T-helper 22 cell (primary cell): Measurements from ENCODE around the gene OR10H5.
"Not testable (repeated sequence)": the region's sequence is repeated elsewhere in the genome, so short reads cannot be mapped to it uniquely, and the experiment has no call there.

ENCODE experiments used
- DNase-seq: peaks from one replicate; pipeline ENCODE4 v3.0.0-alpha.2; 2020; ENCODE audit warnings: low read depth

Gene OR10H5, protein sequence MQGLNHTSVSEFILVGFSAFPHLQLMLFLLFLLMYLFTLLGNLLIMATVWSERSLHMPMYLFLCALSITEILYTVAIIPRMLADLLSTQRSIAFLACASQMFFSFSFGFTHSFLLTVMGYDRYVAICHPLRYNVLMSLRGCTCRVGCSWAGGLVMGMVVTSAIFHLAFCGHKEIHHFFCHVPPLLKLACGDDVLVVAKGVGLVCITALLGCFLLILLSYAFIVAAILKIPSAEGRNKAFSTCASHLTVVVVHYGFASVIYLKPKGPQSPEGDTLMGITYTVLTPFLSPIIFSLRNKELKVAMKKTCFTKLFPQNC

DNA sequence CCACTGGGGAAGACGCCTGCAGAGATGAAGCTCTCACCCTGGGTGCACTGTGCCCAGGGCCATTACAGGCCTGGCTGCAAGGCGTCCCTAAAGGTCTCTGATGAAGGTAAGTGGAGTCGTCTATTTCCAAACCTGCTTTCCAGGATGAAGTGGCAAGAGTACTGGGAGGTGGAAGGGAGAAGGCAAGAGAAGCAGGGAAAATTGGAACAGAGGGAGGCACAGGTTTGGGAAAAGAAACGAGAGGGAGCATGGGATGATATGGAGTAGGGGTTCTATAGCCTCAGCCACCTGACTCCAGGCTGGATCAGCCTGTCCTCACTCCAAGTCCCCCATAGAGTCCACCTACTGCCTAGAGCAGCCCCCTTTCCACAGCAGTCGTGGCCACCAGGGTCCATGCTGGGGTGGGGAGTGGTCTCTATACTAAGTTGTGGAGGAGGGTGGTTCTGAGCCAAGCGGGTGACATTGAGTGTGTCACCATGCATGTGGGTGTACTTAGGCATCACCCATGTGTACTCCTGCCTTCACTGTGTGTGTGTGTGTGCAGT lies at the start of gene OR10H5:
OR10H5 (plus strand) TSS at position 51 of the 545 bp plus-strand sequence. CDS start 6,388 bp downstream, outside the sequence.
- DNase-seq: no peak

DNA sequence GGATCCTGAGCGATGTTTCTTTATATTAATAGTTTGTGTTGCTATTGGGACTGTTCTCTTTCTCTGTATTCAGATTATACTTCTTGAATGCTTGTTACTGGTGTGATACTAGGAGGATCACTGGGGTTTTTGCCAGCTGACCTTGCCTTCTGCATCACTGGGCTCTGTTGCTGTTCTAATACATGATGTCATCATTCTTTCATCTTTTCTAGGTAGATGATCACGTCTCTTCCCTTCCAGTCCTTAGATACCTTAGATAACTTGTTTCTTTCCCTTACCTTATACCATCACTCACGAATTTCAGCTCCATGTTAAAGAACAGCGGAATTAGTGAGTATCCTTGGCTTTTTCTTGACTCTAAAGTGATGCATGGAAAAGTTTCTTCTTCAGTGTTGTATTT lies 49.7 kb upstream of the OR10H5 start, which contains the start of gene OR10H3:
OR10H3 (plus strand) TSS at position 264 of the 400 bp plus-strand sequence. CDS start 3,408 bp downstream, outside the sequence.
- no peak for DNase-seq

GRCh38 chr19:15740785-15741184 lies 46.7 kb upstream of the OR10H5 start:
- no peak for DNase-seq

DNA sequence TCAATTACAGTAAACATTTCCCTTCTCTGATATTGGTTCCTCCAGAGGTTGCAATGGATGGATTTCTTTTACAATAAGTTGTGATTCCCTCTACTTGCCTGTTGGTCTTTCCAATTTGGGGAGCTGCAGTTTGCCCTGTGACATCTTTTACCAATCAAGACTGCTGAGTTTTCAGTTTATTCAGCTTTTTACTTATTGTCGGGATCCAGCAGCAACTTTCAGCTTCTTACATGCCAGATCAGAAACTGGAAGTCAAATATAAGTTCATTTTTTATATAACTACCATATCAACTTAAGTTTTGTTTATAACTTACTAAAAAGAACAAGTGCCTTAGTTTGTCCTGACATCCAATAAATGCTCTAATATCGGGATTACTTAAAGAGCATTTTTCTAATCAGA lies 39.2 kb upstream of the OR10H5 start:
- no peak for DNase-seq

DNA sequence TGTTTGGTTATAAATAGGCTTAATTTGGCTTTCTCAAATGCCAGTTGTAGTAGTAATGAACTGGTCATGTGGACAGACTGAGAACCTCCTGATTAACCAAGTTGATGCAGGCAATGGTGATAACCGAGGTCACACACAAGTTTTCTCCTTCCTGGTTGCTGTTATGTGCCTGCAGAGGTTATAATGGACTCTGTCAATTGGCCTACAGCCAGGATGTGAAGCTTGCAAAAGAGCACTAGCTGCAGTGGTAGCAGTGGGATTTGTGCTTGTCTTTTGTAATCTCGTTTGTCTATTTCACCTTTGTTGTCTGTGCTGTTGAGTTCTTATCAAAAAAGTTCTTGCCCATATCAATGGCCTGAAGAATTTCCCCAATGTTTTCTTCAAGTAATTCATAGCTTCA lies 29.1 kb upstream of the OR10H5 start:
- no peak for DNase-seq

- DNase-seq: no peak
These were observed 27.4 kb upstream of the OR10H5 start for GRCh38 chr19:15759962-15760565.

- no peak for DNase-seq
These were observed 17.9 kb upstream of the OR10H5 start for GRCh38 chr19:15769586-15769985.

GRCh38 chr19:15774159-15774558 lies 13.3 kb upstream of the OR10H5 start:
- not testable (repeated sequence) for DNase-seq

DNA sequence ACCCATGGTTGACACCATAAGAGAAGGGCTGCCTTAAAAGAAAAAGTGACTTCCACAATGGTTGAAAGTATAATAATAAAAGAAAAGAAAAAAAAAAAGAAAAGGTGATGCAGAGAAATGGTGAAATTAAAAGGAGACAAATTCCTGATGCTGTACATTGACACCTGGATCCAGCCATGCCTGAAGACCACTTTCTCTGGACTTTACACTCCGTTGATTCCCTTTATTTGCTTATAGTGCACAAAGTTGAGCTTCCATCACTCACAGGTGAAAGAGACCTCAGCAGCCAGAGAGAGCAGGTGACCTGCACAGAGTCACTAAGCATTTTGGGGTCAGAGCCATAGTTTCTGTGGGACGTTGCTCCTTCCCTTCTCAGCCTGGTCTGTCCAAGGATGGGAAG lies 12.2 kb upstream of the OR10H5 start:
- DNase-seq: no peak

DNA sequence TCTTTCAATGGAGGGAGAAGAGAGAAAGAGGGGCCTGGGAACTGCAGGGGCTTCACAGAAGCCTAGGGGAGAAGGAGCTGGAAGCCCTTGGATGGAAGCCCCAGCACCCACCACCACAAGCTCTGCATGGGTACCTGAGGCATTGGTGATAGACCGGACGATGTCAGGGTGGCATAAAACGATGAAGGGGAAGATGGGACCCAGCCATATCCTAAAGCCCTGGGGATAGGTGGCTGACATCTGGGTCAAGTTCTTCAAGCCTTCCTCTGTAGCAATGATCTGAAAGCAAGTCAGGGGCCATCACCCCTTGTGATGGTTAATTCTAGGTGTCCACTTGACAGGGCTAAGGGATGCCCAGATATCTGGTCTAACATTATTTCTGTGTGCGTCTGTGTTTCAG lies 11.2 kb upstream of the OR10H5 start:
- DNase-seq: no peak

GRCh38 chr19:15776991-15777970 lies 10.2 kb upstream of the OR10H5 start:
- no peak for DNase-seq

DNA sequence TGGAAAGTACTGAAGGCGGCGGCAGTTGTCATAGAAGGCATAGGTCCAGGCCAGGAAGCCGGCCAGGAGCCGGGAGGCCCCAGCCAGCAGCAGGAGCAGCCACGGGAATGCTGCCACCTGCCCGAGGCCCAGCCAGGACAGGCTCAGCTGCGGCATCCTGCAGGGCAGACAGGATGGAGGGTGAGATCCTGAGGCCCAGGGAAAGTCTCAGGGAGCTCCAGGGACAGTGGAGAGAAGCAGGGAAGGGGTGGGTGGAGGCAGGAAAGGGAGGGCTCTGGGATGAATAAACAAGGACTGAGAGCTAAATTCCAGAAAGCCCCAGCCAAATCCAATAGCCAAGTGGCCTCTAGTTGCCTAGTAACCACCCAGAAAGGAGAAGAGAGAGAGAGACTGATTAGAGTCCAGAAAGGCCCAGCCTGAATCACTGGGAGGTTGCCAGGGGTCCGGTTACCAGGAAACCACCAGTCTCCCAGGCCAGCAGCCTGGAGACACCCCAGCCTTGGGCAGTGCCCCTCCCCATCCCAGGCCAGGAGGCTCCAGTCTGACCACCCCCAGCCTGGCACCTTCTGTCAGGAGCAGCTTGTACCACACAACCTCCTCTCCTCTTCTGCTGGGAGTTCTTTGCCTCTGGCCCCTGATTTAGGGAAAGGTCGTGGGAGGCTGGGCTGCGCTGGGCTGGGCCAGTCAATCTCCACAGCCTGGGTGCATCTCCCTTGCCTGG lies 7.5 kb upstream of the OR10H5 start:
- no peak for DNase-seq

DNA sequence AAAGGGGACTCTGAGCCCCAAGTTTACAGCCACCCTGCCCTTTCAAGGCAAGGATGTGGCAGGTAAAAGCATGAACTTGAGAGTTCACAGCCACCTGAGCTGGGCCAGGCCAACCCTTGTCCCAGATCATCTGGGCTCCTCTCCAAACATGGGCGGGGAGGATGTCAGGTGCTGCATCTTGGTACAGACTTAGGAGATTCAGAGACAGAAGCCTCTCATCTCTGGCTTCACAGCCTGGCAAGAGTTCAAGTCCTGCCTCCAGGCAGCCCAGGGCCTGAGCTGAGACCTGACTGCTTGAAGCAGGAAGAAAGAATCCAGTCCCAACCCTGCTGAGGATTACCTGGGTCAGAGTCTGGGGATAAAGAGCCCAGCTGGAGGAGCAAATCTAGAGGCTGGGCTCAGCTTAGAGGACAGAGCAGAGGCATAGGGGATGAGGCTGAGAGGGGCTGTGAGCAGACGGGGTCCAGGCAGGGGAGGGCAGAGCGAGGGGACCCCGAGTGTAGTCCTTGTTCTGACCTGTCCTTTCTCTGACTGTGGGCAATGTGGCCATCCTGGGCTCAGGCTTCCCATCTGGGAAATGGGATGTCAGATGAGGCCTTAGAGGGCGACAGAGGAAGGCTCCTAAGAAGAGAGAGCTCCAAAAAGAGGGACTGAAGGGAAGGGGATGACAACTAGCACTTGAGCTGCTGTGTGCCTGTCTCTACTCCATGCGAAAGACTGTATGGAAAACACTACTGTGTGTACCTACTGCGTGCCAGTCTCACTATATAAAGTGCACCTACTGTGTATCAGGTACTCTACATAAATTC lies 6.6 kb upstream of the OR10H5 start:
- DNase-seq: no peak

DNA sequence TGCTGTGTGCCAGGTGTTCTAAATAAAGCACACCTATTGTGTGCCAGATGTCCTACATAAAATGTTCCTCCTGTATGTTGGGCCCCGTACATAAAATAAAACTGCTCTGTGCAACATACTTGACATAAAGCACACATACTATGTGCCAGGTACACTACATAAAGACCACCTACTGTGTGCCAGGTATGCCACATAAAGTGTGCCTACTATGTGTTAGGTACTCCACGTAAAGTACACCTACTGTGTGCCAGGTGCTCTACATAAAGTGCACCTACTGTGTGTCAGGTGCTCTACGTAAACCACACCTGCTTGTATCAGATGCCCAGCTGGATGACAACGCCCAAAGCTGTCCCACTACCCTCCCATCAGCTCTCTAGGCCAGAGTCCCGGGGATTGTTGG lies 5.8 kb upstream of the OR10H5 start:
- DNase-seq: no peak

- DNase-seq: no peak
These were observed 5.2 kb upstream of the OR10H5 start for GRCh38 chr19:15782211-15782610.

- DNase-seq: not testable (repeated sequence)
These were observed 4.6 kb upstream of the OR10H5 start for GRCh38 chr19:15782896-15783295.

- no peak for DNase-seq
These were observed 1.3 kb downstream of the OR10H5 start for GRCh38 chr19:15788594-15789270.

- DNase-seq: no peak
These were observed 2.6 kb downstream of the OR10H5 start for GRCh38 chr19:15790096-15790495.

DNA sequence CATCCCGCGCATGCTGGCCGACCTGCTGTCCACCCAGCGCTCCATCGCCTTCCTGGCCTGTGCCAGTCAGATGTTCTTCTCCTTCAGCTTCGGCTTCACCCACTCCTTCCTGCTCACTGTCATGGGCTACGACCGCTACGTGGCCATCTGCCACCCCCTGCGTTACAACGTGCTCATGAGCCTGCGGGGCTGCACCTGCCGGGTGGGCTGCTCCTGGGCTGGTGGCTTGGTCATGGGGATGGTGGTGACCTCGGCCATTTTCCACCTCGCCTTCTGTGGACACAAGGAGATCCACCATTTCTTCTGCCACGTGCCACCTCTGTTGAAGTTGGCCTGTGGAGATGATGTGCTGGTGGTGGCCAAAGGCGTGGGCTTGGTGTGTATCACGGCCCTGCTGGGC lies 6.8 kb downstream of the OR10H5 start:
- not testable (repeated sequence) for DNase-seq

GRCh38 chr19:15810335-15810734 lies 22.9 kb downstream of the OR10H5 start:
- no peak for DNase-seq
